HG02759 (cell line): Measurements from ENCODE around the gene LILRA5.
"Not testable (repeated sequence)": the region's sequence is repeated elsewhere in the genome, so short reads cannot be mapped to it uniquely, and the experiment has no call there.

Experiments
- ATAC-seq: cut with Tn5 transposase; IDR thresholded peaks from one replicate; pipeline ENCODE4 v1.9.1; 2021; ENCODE audit warnings: mild to moderate bottlenecking, moderate library complexity; ENCODE audit not compliant: unreplicated experiment

Gene LILRA5

DNA sequence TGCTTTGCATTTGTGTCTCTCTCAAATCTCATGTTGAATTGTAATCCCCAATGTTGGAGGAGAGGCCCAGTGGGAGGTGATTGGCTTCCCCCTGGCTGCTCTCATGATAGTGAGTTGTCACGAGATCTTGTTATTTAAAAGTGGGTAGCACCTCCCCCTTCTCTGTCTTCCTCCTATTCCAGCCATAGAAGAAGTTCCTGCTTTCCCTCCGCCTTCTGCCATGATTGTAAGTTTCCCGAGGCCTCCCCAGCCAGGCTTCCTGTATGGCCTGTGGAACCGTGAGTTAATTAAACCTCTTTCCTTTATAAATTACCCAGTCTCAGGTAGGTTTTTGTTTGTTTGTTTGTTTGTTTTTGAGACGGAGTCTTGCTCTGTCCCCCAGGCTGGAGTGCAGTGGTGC lies 22.2 kb upstream of the LILRA5 start:
- ATAC-seq: no peak

DNA sequence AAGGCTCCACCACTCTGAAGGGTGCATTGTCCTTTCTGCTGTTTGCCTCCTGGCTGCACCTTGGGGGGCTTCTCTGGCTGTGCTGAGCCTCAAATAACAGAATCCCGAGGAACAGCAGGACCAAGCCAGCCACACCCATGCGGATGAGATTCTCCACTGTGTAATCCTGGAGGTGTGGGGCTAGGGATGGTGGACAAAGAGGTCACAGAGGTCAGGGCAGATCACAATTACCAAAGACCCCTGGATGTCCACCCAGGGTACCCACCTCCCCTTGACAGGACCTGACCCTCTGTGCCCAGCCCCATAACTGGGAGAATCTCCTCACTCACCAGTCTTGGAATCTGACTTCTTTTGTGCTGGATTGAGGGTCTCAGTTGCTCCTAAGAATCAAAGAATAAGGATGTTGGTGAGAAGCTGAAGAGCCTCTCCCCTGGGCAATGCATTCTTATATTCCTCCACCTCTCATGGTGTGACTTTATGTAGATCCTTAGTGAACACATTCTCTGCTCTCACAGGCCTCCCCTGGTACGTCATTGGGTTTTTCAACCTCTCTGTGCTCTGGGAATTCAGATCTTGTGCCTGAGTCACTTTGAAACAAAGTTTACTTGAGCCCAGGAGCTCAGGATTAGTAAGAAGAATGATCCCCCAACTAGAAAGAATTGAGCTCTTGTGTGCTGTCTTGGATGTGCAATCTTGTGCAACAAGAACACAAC lies 20.8 kb upstream of the LILRA5 start:
- no peak for ATAC-seq

DNA sequence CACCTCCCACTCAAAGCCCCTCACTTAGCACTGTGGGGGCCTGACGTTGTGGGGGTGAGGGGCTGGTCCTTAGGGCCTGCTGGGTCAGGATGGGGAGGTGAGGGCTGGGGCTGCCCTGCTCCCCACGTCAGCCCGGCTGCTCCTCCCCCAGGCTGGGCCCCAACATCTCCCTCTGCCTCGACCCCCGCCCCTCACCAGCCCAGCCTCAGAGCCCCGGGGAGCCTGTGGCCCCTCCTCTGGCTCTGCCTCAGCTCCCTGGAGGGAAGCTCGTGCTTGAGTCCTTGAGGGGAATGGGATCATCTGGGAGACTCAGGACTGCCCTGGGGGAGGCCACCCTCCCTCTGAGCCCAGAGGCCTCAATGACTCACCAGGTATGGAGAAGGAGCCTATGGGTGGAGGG lies 19.2 kb upstream of the LILRA5 start:
- ATAC-seq: no peak

- no peak for ATAC-seq
These were observed 18.7 kb upstream of the LILRA5 start for GRCh38 chr19:54331626-54332025.

DNA sequence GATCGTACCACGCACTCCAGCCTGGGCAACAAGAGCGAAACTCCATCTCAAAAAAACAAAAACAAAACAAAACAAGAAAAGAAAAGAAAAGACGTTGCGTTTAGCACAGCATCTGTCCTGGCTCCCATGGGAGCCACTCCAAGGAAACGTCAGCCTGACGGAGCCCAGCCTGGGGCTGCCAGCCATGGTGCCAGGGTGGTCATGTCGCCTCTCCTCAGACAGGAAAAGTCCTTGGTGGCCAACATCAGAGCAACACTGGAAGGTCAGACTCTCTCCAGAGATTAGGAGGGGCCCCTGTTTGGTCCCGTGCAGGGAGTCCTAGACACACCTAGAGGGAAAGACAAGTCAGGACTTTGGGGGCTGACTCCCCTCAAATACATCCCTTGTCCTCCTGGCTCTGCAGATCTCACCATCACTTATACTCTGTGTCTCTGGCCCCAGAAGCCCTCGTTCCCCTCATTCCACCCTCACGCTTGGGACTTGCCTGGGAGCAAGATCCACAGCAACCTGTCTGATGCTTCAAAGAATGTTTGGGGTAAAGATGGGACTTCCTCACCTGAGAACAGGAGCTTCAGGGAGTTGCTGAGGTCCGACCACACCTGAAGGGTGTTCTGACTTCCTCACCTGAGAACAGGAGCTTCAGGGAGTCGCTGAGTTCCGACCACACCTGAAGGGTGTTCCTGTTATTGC lies 16.7 kb upstream of the LILRA5 start:
- no peak for ATAC-seq

DNA sequence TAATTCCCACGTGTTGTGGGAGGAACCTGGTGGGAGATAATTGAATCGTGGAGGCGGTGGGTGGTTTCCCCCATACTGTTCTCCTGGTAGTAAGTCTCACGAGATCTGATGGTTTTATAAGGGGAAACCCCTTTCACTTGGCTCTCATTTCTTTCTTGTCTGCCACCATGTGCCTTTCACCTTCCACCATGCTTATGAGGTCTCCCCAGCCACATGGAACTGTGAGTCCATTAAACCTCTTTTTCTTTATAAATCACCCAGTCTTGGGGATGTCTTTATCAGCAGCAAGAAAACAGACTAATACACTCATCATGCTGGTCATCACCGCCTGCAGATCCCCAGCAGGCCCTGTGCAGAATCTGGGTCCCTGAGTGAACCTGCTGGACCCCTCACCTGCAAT lies 15.8 kb upstream of the LILRA5 start:
- not testable (repeated sequence) for ATAC-seq

DNA sequence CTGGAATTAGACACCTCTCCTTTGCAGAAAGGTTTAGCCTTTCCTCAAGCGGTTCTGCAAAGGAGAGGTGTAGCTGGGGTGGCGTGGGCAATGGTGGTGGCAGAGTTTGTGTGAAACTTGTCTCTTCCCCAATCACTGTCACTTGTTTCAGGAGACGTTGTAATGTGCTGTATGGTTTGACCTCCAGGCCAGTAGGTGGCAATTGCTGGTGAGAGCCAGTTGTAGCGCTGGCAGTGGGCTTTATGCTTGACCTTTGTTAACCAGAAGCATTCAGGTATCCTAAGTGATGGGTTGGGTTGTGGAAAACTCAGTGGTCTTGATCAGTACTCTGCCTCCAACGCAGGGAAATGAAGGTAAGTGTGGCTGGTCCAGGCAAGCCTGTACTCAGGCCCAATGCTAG lies 12.7 kb upstream of the LILRA5 start:
- no peak for ATAC-seq

DNA sequence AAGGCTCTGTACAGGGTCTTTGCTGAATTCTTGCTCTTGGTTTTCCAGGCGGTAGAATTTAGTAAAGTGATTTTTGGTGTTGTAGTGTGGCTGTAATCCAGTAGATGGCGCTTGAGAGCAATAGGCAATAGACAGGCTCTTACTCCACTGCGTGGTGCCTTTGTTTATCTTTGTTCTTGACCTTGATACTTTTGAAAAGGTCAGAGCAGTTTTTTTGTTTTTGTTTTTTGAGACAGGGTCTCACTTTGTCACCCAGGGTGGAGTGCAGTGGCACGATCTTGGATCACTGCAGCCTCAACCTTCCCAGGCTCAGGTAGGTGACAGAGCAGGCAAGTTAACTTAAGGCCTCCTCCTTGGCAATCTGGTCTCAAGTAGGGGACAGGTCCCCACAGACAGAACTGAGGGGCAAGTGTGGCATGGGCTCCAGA lies 12.2 kb upstream of the LILRA5 start:
- ATAC-seq: no peak

- no peak for ATAC-seq
These were observed 11.1 kb upstream of the LILRA5 start for GRCh38 chr19:54324071-54324470.

GRCh38 chr19:54322934-54323333 lies 10.0 kb upstream of the LILRA5 start:
- ATAC-seq: not testable (repeated sequence)

GRCh38 chr19:54322295-54322694 lies 9.3 kb upstream of the LILRA5 start:
- not testable (repeated sequence) for ATAC-seq

DNA sequence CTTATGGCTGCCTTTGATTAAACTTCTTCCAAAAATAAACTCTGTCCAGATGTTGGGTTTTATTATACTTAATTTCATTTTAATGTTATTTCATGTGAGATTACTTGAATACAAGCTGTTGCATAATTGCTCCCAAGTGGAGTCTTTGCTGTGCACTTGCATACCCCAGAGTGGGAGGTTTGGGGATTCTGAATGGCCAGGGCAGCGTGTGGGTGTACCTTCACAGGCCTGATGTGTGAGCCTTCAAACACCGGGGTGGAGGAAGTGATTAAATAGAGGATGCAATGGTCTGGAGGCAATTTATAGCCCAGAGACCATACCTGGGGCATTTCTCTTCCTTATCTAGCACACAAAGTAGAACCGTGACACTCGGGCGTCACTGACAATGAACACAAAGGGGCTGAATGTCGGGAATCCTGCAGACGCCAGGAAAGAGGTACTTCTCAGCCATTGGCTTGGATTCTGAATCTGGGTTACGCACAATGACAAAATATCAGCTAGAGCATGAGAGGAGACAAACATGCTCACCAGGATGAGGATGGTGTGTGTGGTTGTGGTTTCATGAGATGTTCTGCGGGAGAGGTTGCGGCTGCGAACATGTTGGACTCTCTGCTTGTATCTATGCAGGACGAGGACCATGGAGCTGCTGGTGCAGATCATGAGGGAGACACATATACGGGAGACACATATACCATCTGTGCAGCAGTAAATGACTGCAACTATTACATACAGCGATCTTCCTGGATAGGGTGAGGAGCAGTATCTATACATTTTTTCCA lies 7.1 kb upstream of the LILRA5 start:
- no peak for ATAC-seq

DNA sequence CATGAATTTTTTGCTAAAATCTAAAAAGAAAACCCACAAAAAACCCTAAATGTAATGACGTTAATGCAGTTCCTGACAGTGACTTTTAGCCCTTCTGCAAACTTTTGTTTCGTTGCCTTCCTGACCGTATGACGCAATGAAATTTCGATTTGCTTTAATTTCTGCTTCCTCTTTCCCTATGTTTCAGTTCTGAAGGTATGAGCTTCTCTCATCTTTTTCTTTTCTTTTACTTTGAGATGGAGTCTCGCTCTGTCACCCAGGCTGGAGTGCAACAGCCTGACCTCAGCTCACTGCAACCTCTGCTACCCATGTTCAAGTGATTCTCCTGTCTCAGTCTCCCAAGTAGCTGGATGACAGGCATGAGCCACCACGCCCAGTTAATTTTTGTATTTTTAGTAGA lies 6.1 kb upstream of the LILRA5 start:
- no peak for ATAC-seq

DNA sequence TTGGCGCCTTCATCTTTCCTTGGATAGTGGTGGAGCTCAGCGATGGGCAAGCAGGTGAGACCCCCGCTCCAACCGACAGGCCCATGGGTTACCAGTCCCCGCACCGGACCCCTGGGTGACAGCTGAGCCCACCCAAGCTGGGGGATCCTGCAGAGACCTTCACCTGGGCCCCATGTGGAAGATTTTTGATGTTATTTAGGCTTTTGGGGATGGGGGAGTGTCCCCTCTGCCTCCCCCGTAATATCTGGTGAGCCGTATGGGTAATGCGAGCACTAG lies 4.9 kb upstream of the LILRA5 start:
- no peak for ATAC-seq

GRCh38 chr19:54317108-54317964 lies 4.4 kb upstream of the LILRA5 start:
- no peak for ATAC-seq

DNA sequence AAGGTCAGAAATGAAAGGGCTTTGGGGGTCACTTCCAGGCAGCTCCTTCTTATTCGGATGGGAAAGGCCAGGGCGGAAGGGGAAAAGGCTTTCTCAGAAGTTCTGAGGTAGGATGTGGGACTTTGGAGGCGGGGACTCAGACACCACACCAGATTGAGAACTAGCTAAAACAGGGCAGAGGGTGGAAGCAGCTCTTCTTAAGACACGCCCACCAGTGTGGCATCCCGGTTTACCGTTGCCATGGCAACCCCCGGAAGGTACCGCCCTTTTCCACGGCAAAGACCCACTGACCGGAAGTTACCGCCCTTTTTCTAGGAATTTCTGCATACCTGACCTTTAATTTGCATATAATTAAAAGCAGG lies 3.8 kb upstream of the LILRA5 start:
- no peak for ATAC-seq

DNA sequence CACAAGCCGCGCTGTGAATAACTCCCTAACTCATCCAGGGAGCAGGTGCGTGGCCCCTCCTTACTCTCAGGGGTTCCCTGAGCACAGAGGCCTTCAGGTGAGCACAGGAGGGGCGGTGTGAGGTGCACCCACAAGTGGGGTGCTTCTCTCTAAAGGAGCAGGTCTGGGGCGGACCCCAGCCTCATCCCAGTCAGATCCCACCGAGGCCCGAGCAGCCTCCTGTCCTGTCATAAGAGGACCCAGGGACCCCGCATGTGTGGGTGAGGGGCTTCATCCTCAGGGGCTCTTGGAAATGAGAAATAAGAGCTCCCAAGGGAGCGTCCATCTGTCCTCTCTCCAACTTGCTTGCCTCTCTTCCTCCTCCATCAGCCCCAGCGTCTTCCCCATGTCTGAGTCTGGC lies 3.0 kb upstream of the LILRA5 start:
- no peak for ATAC-seq

- no peak for ATAC-seq
These were observed 955 bp downstream of the LILRA5 start for GRCh38 chr19:54312011-54312410.

DNA sequence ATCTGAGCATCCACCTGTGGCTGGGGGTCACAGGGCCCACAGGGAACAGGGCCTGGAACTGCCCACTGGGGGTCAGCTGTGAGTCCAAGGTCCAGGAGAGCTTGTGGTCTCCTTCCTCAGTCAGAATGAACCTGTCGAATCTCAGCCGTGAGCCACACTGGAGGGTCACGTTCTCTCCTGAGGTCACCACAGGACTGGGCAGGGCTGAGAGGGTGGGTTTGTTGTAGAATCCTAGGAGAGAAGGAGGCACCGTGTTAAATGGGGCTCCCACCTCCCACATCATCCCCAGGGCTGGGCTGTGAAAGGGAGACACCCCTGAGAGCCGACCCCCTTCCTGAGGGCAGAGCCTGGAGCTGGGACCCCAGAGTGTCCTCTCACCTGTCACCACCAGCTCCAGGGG lies 1.5 kb downstream of the LILRA5 start:
- no peak for ATAC-seq

DNA sequence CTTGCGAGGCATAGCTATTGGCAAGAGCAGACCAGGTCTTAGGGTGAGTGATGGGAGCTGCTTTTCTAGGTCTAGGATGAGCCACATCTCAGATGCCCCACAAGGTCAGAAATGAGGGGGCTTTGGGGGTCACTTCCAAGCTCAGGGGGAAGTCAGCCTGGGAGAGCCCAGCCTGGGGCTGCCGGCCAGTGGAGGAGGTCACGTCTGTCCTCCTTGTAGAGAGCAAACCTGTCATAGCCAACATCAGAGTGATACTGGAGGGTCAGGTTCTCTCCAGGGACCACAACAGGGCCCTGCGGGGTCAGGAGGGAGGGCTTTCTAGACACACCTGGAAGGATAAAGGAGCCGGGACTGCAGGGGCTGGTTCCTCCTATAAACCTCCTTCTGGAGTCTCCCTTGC lies 2.4 kb downstream of the LILRA5 start:
- no peak for ATAC-seq

GRCh38 chr19:54309811-54310210 lies 3.2 kb downstream of the LILRA5 start:
- ATAC-seq: no peak
